ENCODE measurements around the gene SIRT5.

SIRT5 gene

DNA sequence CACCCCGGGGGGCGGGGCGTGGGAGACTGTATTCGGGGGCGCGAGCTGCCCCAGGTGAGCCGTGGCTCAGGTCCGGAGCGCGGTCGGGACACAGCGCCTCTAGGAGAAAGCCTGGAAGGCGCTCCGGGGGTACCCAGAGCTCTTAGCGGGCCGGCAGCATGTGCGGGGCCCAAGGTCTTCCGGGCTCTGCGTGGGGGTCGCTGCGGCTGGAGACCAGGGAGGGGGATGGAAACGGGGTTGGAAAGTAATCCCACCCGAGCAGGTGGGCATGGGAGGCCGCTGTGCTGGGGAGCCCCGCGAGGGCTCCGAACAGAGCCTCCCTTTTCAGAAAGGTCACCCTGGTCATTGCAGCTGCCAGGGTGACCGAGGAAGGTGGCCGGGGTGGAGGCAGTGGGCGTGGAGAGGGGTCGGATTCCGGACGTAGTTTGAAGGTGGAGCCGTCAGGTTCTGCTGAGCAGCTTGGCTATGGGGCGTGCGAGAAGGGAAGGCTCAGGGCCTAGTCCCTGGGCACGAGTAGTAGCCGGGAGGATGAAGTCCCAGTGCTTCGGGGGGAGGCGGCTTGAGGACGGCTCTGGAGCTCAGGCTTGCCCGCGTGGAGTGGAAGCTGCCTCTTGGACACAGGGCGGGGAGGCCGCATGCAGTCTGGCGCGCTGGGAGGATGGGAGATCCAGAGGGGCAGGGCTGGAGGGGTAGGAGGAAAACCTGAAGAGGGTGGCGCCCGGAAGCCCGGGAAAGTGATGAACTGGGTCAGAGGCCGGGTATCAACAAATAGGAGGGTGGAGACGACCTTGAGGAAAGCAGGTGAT lies at the start of gene SIRT5:
Gene SIRT5, plus strand, starts transcription at position 31 of the 806 bp plus-strand sequence. CDS start 9,510 bp downstream, outside the sequence.
- H3K9me3 ChIP-seq (ENCODE audit: insufficient read depth, low read depth, low read length), result no peaks in the 10 kb centered on the region
- peaks cover 17% of the 10 kb centered on the region for H3K79me2 ChIP-seq (ENCODE audit: insufficient read depth, low read length)
- no peaks in the 10 kb centered on the region for H3F3A ChIP-seq (ENCODE audit: low read depth)
- no peaks in the 10 kb centered on the region for H3K36me3 ChIP-seq (ENCODE audit: insufficient read depth, low read length)
- no peaks in the 10 kb centered on the region for H3K9me2 ChIP-seq (replicated peaks; ENCODE audit: low read depth, low read length)
- no peaks in the 10 kb centered on the region for H3K27me3 ChIP-seq (ENCODE audit: insufficient read depth, low read length, poor library complexity, severe bottlenecking)
- peak within 1 kb of the TSS; percentile 89 for H3K9ac ChIP-seq (ENCODE audit: low read depth, low read length, poor library complexity, severe bottlenecking)
- TF ChIP-seq EZH2phosphoT487 (IDR thresholded peaks at IDR 0.05; ENCODE audit: borderline replicate concordance) (no peak), CTCF (conservative IDR thresholded peaks at IDR 0.05; ENCODE audit: low read length) (no peak)
- peak within 1 kb of the TSS; percentile 78 for H3K4me3 ChIP-seq (ENCODE audit: low read length, poor library complexity, severe bottlenecking)
- H3K4me2 ChIP-seq (ENCODE audit: low read depth, low read length, poor library complexity, severe bottlenecking), result peak within 1 kb of the TSS; percentile 99
- peak within 1 kb of the TSS; percentile 81 for H2AFZ ChIP-seq (ENCODE audit: low read length)
- no peaks in the 10 kb centered on the region for H4K20me1 ChIP-seq (ENCODE audit: insufficient read depth, low read length, poor library complexity, severe bottlenecking)
- peaks cover 15% of the 10 kb centered on the region for H3K4me1 ChIP-seq (ENCODE audit: insufficient read depth, low read length, poor library complexity, severe bottlenecking)

GRCh38 chr6:13524801-13525508 lies 49.4 kb upstream of the SIRT5 start:
- Histone ChIP-seq H4K20me1 (ENCODE audit: insufficient read depth, low read length, poor library complexity, severe bottlenecking) (no peaks in the 10 kb centered on the region), H3K9me3 (ENCODE audit: insufficient read depth, low read depth, low read length) (no peaks in the 10 kb centered on the region), H3K36me3 (ENCODE audit: insufficient read depth, low read length) (no peaks in the 10 kb centered on the region), H3K4me2 (ENCODE audit: low read depth, low read length, poor library complexity, severe bottlenecking) (no peak overlapping the region), H3K4me3 (ENCODE audit: low read length, poor library complexity, severe bottlenecking) (no peak overlapping the region), H3K9me2 (replicated peaks; ENCODE audit: low read depth, low read length) (no peaks in the 10 kb centered on the region), H3F3A (ENCODE audit: low read depth) (peaks cover 5% of the 10 kb centered on the region; the same call in 1 of the 2 replicates), H3K79me2 (ENCODE audit: insufficient read depth, low read length) (no peaks in the 10 kb centered on the region), H2AFZ (ENCODE audit: low read length) (0 out of 2 replicates have a peak overlapping the region, but pooled peaks have one; percentile 21), H3K27me3 (ENCODE audit: insufficient read depth, low read length, poor library complexity, severe bottlenecking) (no peaks in the 10 kb centered on the region), H3K9ac (ENCODE audit: low read depth, low read length, poor library complexity, severe bottlenecking) (peak overlapping the region; percentile 5), H3K4me1 (ENCODE audit: insufficient read depth, low read length, poor library complexity, severe bottlenecking) (peaks cover 52% of the 10 kb centered on the region)
- TF ChIP-seq EZH2phosphoT487 (IDR thresholded peaks at IDR 0.05; ENCODE audit: borderline replicate concordance) (no peak), CTCF (conservative IDR thresholded peaks at IDR 0.05; ENCODE audit: low read length) (no peak)

GRCh38 chr6:13526357-13526726 lies 48.1 kb upstream of the SIRT5 start:
- H2AFZ ChIP-seq (ENCODE audit: low read length), result no peak overlapping the region

More at GRCh38 chr6:13526357-13526726, 48.1 kb upstream of the SIRT5 start:
- peak overlapping the region; percentile 65 for H3K4me2 ChIP-seq (ENCODE audit: low read depth, low read length, poor library complexity, severe bottlenecking)
- peak overlapping the region; percentile 34 for H3K9ac ChIP-seq (ENCODE audit: low read depth, low read length, poor library complexity, severe bottlenecking)
- H3F3A ChIP-seq (ENCODE audit: low read depth), result peaks cover 5% of the 10 kb centered on the region; the same call in 1 of the 2 replicates
- H3K4me3 ChIP-seq (ENCODE audit: low read length, poor library complexity, severe bottlenecking), result peak overlapping the region; percentile 40
- no peaks in the 10 kb centered on the region for H3K27me3 ChIP-seq (ENCODE audit: insufficient read depth, low read length, poor library complexity, severe bottlenecking)
- H3K9me3 ChIP-seq (ENCODE audit: insufficient read depth, low read depth, low read length), result no peaks in the 10 kb centered on the region
- H3K4me1 ChIP-seq (ENCODE audit: insufficient read depth, low read length, poor library complexity, severe bottlenecking), result peaks cover 52% of the 10 kb centered on the region
- H3K9me2 ChIP-seq (replicated peaks; ENCODE audit: low read depth, low read length), result no peaks in the 10 kb centered on the region
- TF ChIP-seq EZH2phosphoT487 (IDR thresholded peaks at IDR 0.05; ENCODE audit: borderline replicate concordance) (no peak), CTCF (conservative IDR thresholded peaks at IDR 0.05; ENCODE audit: low read length) (no peak)
- no peaks in the 10 kb centered on the region for H3K36me3 ChIP-seq (ENCODE audit: insufficient read depth, low read length)
- H3K79me2 ChIP-seq (ENCODE audit: insufficient read depth, low read length), result no peaks in the 10 kb centered on the region
- H4K20me1 ChIP-seq (ENCODE audit: insufficient read depth, low read length, poor library complexity, severe bottlenecking), result no peaks in the 10 kb centered on the region
